Hepatocyte (in vitro differentiated cells): ENCODE data around the gene CLASP2.

Experiments used
- CTCF ChIP-seq: fragments of 200-600 bp; sonication (generic); IDR thresholded peaks from 2 replicates; pipeline ENCODE4 v1.5.1; 2016; ENCODE audit warnings: antibody characterized with exemption, mild to moderate bottlenecking; ENCODE audit not compliant: poor library complexity
- EZH2 ChIP-seq: fragments of 200-600 bp; sonication (generic); IDR thresholded peaks from 2 replicates; pipeline ENCODE4 v1.6.1; 2016; ENCODE audit warnings: antibody characterized with exemption, mild to moderate bottlenecking, borderline replicate concordance
- EZH2phosphoT487 ChIP-seq: fragments of 200-600 bp; sonication (generic); IDR thresholded peaks from one replicate; pipeline ENCODE4 v1.6.1; 2018; ENCODE audit warnings: antibody characterized with exemption, mild to moderate bottlenecking, low read depth, moderate library complexity; ENCODE audit not compliant: unreplicated experiment, severe bottlenecking

DNA sequence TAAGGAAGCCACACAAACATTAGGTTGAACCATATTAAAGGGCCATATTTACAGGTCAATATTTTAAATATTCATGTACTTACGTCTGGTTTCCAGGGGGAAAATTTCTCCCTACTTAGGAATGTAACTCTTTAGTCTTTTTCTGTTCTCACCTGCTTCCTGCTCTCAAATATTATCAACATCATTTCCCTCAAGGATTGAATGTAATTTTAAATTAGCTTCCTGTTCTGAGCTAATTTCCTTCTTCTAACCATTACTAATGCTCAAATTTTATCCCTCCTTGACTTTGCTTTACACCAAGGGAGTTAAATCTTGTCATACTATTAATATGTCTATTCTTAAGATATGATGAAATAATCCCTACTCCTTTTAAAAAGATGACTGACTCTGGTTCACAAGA lies 174.5 kb downstream of the CLASP2 start:
- TF ChIP-seq CTCF (no peak), EZH2 (no peak), EZH2phosphoT487 (no peak)
